ENCODE results near the gene TMEM86A.

- TF ChIP-seq CTCF (conservative IDR thresholded peaks at IDR 0.05) (no peak), ZFX (IDR thresholded peaks at IDR 0.05) (no peak)
Observed at GRCh38 chr11:18743365-18743764, 44.8 kb downstream of the TMEM86A start.

Measured in C4-2B (cell line).